ENCODE results near the gene GASK1A. TPM values are rescaled to one million over a fixed set of nuclear protein-coding genes. Genes with fewer than 3 reads are reported as not detected.

The GASK1A gene
- total and polyA plus RNA-seq, 2 of the 8 experiments (the other 6 are each of a cell fraction or from before 2014, with no cell fraction given): 4.7 to 7.9 TPM

DNA sequence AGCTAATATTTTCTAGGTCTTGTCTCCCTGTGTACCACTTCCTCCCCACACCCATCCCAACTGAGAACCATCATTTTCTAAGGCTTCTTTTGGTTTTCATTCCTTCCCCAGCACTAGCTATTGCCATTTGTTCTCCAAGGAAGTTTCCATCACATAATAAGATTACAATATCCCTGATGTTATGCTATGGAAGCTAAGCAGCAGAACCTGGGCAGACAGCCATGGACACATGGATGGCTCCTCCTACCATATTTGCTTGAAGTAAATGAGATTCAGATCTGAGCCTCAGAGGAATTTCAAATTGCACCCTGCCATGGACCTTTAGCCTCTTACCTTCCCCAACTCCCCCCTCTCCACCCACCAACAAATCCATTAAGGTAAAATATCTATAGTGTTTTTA, 31.5 kb downstream of the GASK1A start (continued):
- TF ChIP-seq TBP (IDR thresholded peaks at IDR 0.05; ENCODE audit: low read depth, low read length) (no peak), TAF1 (IDR thresholded peaks at IDR 0.05; ENCODE audit: low read depth, low read length) (no peak), SUZ12 (IDR thresholded peaks at IDR 0.05; ENCODE audit: low read length) (no peak)
- TF ChIP-seq, protein P1, sequence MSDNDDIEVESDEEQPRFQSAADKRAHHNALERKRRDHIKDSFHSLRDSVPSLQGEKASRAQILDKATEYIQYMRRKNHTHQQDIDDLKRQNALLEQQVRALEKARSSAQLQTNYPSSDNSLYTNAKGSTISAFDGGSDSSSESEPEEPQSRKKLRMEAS (IDR thresholded peaks at IDR 0.05): no peak
